GM21381 (cell line): ENCODE data around the gene SEMA6D.

ENCODE experiments used
- ATAC-seq: cut with Tn5 transposase; IDR thresholded peaks from one replicate; pipeline ENCODE4 v1.9.1; 2021; ENCODE audit warnings: mild to moderate bottlenecking, moderate library complexity; ENCODE audit not compliant: unreplicated experiment

Gene SEMA6D

DNA sequence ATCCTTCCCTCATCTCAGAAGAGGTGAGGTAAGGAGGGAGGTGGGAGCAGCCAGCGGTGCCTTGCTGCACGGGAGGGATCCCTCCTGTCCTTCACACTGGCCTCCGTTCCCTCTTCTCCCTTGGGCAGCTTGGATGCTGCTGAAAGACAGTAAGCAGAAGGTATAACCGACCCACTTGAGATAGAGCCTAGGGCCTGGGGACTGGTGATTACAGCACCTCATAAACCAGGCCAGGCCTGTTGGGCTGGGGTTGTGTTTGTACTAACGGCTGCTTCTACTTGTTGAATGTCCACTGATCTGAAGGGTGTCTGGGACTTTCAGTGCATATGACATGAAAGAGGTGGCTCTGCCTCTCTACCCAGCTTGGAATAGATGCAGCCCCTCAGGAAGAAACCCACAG is 25.0 kb downstream of the SEMA6D start:
- no peak for ATAC-seq

DNA sequence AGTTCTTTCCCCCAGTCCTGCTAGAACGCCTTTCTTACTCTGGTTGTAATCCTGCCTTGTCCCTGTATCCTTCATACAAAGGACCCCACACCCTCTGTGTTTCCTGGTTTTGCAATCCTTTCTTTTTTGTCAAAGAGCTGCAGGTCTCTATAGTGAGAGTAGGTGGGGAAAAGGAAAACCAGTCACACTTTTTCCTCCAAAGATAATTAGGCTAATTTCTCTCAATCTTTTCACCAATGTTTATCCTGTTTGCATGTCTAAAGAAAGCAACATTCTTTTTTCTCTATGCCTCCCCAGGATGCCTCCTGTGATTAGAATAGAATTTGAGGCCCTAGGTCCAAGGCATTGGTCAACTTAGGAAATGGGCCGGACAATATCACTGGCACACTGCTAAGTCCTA is 25.4 kb downstream of the SEMA6D start:
- ATAC-seq: no peak

DNA sequence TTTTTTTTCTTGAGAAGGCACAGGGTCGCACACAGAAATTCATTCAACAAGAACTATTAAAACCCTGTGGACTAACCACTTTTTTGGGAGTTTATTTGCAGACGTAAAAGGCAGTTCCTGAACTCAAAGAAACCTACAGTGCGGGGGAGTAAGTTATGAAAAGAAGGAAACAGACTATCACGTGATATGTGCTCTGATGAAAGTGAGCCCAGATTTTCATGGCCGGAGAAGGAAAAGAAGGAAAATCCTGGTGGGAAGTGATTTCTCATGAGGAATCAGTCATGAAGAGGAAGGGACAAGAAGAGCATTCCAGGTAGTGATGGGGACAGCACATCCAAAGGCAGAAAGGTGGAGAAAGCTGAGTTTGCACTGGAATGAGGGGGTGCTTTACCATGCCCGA is 26.1 kb downstream of the SEMA6D start:
- no peak for ATAC-seq

DNA sequence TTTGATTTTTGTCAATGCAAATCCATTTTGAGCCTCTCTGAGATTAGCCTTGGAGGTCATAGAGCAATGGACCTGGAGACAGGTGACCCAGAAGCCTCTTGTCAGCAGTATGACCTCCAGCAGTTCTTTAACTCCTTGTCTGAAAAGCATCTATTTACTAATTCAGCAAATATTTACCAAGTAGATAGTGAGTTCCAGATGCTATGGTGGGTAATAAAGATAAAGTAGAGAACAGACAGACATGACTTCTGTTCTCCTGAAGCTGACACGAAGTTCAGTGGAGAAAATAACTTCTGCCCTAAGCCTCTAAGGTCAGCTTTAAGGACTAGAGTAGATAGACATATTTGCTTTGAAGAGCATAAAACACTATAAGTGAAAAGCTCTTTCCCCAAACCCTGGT is 26.6 kb downstream of the SEMA6D start:
- no peak for ATAC-seq

DNA sequence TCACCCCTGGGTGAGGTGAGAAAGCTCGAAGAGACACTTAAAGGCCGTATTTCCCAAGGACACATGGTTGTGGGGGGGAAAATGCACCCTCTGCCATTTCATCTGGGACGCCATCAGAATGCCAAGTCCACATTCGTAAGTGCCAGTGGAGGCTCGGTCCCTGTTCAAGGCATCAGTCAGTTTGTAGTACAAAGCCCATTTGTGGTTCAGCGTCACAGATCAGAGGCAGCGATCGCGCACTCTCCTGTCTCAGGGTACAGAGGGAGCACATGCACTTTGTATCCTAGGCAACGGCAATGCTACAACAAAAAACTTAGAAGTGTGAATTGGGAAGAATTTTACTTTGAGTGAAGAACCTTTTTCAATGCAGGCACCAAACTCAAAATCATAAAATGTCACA is 27.2 kb downstream of the SEMA6D start:
- ATAC-seq: no peak

DNA sequence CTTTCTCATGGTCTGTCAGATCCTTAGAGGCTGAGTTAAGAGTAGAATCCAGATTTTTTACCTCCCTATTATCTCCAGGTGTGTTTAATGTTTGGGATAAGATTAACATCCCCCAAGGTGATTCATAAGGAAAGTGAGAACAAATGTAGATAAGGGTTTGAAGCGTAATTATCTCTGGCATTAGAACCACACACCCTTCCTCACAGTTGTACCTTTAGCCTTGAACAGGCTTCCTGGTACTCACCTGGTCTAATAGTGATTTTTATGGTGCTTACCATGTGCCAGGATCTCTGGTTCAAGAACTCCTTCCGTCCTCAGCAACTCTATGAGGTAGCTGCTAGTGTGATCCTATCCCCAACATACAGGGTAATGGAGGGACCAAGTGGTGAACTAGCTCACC is 27.7 kb downstream of the SEMA6D start:
- ATAC-seq: no peak

DNA sequence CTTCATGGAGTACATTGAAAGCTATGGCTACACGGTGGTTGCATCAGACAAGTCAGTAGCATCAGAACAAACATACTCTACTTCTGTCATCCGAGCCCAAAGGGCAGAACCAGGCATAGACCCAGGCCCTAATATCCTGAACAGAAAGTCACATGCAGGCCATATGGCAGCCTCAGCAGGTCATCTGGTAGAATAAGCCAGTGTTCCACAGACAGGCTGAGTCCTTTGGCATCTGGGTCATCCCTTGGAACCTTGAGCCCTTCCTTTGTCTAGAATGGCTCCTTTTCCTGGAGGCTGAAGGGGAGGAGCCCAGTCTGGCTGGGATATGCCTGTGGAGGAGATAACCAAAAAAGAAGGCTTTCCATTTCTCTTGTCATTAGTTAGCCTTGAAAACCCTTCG is 29.2 kb downstream of the SEMA6D start:
- ATAC-seq: no peak

DNA sequence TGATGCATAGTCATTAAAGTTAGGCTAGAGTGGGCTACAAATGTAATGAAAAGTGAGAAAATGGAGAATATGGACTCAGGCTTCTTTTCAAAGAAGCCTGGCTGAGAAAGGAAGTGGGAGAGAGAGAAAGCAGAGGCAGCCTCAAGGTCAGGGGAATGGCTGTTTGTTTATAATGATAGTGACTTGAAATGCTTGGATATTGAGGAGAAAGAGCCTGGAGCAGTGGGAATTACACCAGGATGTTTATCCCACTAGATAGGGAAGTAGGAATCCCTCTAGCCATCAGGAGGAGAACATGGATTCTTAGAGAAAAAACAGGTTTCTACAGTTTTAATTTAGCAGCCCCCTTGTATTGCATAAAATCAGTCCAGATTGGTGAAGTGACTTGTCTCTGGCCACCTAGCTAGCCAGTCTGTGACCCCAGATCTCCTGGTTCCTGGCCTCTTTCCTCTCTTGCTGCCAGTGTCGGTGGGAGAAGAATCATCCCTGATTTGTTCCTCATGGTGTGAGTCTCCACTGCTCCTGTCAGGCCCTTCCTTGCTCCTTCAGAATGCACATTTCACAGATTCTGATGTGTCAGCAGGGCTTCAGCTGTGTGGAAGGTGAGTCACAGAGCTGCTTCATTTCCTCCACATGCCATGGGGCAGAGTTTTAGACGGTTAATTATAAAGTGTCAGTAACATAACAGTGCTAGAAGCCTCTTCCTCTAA is 32.9 kb downstream of the SEMA6D start:
- no peak for ATAC-seq

DNA sequence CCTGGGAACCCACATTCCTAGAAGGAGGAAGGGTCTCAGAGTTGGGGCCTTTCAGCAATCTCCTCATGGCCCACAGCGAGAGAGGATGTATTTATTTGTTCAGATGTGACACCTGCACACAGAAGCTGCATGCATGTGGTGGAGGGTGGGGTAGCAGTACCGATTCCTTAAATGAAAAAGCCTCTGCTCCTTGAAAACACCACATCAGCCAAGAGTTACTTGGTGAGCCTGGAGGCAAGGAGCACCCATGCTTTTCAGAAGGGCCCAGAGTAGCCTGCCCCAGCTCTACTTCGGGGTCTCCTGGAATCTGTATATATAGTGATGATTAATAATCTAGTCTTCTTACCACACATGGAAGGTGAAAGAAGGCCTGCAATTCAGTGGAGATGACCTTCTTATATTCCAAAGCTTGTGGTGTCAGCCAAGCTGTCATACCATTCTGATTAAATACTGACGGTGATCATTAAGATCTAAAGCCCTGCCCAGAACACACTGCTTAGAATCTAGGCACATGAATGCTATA is 33.5 kb downstream of the SEMA6D start:
- no peak for ATAC-seq

DNA sequence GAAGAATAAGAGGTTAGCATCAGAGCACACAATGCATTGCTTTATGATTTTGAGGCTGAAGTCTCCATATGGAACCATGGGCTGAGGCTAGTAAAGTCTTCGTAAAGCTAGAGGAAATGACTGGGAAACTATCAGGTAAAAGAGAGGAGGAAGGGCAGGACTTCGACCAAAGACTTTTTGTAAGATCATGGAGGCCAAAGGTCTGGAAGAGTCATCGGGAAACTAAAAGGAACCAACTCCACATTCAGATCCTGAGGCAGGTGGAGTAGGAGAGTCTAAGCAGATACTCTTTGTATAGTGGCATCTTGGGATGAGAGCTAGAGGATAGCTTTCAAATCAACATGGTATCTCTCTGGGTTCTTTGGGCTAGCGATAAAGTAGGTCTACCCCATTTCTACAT is 36.3 kb downstream of the SEMA6D start:
- no peak for ATAC-seq

DNA sequence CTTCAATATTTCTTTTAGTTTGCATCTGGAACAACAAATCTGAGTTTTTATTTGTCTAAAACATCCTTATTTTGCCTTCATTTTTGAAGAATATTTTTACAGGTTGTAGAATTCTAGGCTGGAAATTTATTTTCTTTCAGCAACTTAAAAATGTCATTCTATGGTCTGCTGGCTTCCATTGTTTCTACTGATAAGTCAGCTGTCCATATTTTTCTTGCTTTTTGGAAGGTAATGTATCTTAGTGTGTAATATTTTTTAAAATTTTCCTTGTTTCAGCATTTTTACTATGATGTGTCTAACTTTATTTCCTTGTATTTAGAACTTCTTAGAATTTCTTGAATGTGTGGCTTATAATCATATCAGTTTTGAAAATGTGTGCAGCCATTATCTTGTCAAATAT is 37.0 kb downstream of the SEMA6D start:
- no peak for ATAC-seq

DNA sequence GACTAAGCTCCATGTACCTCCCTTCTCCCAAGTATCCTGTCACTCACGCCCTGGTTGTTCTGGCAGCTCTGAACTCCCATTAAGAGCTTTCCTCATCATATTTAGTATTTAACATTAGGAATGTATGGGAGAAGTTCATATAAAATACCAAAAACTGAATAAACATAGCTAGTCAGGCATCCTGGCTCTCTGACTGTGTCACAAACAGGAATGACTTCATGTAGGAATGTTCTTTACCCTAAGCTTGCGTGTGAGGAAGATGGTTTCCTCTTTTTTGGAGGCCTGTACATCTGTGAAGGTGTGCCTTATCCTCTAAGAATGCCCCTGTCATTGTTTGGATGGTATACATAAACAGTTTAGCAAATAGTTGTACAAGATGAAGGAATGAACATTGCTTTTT is 38.6 kb downstream of the SEMA6D start:
- no peak for ATAC-seq

DNA sequence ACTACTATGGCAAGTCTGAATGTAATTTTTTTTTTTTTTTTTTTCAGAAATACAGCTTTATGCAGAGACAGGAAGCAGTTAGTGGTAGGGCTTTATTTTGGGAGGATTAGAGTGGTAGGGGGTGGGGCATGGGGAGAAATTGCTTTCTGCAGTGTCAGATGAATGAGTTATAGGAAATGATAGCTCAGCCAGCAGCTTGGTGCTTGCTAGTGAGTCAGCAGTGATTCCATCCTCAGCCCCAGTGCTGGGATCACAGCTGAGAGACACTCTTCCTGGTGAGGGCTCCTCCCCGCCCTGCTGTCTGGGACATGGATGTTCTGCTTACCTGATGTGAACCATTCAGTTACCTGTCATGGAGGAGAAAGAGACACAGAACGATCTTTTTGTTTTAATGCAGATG is 39.6 kb downstream of the SEMA6D start:
- no peak for ATAC-seq

DNA sequence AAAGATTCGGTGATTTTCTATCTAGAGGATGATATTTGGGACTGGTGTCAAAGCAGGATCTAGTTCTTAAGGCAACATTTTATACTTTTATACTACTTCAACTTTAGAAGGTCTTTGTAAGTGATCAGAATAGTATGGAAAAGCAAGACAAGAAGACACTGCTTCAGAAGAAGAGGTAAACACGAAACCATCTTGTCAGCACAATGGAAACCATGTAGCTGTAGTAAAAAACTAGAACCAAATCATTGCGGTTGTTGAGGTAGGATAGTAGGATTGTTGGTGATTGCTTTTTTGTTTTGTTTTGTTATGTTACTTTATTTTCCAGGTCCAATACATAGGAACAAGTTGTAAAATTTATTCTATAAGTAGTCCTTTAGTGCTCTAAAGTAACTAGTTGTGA is 40.0 kb downstream of the SEMA6D start:
- no peak for ATAC-seq

DNA sequence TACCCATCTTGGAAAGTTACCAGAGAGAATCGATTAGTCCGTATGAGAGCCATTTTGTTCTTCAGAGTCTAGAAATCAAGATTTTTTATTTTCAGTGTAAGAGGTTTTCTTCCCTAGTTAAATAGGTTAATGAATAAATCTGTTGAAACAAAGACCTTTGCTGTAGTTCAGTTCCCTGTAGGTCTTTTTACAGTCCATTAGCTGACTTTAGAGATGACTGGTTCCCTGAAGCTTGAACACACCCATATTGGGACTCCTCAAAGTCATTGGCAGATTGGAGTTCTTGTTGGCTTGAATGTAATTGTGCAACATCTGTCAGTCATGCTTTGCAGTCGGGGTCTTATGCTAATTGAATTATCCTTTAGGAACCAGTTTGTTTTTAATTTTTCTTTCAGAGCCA is 45.3 kb downstream of the SEMA6D start:
- no peak for ATAC-seq

DNA sequence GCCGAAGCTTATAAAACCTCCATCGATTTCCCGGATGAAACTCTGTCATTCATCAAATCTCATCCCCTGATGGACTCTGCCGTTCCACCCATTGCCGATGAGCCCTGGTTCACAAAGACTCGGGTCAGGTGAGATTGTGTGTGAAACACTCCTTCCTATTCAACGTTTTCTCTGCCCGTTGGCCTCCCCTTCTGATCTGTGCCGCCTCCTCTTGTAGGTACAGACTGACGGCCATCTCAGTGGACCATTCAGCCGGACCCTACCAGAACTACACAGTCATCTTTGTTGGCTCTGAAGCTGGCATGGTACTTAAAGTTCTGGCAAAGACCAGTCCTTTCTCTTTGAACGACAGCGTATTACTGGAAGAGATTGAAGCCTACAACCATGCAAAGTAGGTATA is 47.4 kb downstream of the SEMA6D start:
- no peak for ATAC-seq

DNA sequence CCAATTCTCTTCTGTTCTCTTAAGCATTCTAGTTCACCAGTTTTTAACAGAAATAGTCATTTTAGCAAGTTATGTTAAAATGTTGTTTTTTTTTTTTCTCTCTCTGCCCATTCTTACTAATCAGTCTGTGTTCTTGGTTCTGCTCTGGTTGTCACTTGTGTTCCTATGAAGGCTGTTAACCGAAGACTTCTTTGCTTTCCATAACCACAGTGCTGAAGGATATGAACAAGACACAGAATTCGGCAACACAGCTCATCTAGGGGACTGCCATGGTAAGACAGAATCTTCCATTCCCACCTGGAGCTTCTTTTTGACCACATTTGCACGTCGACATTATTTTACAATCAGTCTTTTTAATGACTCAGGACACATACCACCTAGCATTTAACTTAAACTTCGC is 49.1 kb downstream of the SEMA6D start:
- no peak for ATAC-seq

DNA sequence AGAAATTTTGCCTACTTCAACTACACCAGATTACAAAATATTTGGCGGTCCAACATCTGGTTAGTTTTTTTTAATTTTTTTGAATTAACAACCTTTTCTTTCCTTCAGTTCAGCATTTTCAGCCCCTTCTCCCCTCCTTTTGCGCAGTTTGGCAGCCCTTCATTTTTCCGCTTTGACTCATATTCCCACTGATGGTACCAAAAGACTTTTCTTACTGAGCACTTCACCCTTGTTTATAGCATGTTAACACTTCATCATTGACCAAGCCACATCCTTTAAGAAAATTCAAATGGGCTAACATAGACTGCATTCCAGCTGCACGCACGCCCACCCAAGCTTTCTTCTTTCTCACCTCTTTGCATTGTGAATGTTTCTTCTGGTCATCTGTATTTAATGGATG is 49.7 kb downstream of the SEMA6D start:
- no peak for ATAC-seq

DNA sequence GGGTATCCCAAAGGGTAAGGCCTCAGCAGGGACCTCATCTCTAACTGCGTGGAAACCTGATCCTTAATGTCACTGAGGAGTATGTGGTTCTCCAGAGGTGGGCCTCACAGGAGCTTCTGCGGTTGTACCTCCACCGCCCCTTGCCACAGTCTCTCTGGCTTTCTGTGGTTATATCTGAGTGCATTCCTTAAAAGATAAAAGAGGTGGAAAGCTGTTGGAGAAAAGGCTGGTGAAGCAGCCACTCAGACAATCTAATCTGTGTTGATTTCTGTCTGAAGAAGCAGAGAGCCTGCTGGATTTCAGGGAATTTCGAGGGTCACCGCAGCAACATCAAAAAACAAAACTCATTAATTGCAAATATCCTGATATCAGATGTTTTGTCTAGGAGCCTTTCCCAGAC is 51.4 kb downstream of the SEMA6D start:
- no peak for ATAC-seq

DNA sequence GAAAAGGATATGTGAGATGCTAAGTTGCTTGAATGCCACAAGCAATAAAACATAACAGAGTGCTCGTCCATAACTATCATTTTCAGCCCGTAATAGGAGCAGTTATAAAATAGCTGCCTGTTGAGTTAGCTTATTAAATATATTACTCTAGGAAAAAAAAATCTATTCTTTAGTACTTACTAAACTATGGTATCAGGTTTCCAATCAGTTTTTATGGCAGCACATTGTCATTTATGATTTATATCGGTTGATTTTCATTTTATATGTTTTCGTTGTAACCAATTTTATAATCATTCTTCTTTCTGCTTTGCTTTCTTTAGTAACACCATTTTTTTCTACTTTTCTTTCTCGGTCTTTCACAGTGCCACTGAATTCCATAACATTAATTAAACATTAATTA is 51.9 kb downstream of the SEMA6D start:
- ATAC-seq: no peak

DNA sequence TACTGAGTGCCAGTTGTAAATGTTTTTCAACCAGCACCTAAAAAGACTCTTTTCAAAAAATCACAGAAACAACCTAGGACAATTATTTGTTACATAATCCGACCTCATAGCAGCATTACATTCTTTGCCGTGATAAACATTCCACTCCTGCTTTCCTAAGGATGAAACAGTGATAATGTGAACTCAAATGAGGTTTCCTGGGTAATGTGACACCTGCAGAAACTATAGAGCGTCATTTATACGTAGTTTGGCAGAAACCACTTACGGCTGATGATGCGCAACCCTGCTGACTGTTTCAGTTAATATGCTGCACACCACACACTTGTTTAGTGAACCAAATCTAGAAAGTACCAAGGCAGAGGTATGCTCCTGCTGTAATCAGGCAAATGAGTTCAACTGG is 55.8 kb downstream of the SEMA6D start:
- no peak for ATAC-seq

DNA sequence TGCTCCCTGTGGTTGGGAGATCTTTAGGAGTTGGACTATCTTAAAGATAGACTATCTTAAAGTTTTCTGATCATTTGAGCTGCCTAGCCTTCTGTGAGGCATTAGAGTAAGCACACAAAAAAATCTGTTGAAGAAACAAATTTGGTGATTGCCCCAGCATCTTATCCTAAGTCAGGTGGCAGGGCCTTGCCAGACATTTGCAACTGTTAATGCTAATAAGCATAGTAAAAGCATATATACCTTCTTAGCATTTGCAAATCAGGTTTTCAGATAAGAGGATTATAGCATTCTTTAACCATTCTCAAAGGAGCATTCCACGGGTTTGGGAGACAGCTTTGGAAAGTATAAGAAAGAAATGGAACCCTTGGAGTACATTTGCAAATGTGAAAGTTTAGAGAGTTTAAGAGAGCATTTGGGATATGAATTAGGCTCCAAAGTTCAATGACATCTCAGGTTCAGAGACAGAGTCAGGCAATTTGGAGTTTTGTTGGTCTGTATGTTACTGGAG is 61.0 kb downstream of the SEMA6D start:
- no peak for ATAC-seq

DNA sequence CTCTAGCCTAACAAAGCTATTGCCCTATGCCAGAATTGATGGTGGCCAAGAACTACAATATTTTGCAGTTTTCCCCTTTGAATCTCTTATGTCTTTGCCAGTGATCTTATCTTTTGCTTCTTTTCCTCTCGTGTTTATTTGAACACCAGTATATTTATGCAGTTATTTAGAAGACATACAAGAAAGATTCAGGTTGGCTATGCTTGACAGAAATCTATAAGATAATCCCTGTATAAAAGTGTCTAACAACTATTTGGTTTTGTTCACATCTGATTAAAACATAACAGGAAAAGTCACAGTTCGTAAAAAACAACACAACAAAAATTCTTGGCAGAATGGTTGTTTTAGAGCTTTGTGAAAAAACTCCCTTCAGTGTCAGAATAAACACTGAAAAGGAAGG is 63.7 kb downstream of the SEMA6D start:
- no peak for ATAC-seq
